IMR-90 (cell line): ENCODE data around the gene CYP39A1. TPM values are rescaled to one million over a fixed set of nuclear protein-coding genes. Genes with fewer than 3 reads are reported as not detected.

ENCODE experiments used
- ATAC-seq: fragments of 200-7000 bp; cut with Tn5 transposase; 2 replicates; pipeline ENCODE4 v1.9.1; 2020; ENCODE audit warnings: low read depth, mild to moderate bottlenecking, moderate library complexity
- BruUV-seq: library from RNA; stranded (reverse); fragments of 400-500 nt; replicated peaks from 2 replicates; lab custom pipeline; 2021; lab: Mats Ljungman, UMichigan
- CTCF ChIA-PET: fragments of 300-600 bp; formaldehyde crosslinking; extraction: SDS; loops from one replicate; lab custom pipeline; 2021; ENCODE audit warnings: antibody characterized with exemption; lab: Yijun Ruan, JAX
- POLR2A ChIA-PET: fragments of 300-600 bp; sonication (Branson Sonifier 250); formaldehyde crosslinking; loops from one replicate; lab custom pipeline; 2022; ENCODE audit warnings: antibody characterized with exemption; ENCODE audit not compliant: unreplicated experiment; lab: Charles Lee
- DNase-seq: peaks from one replicate; pipeline ENCODE4 v3.0.0; 2013
- H2AFZ ChIP-seq: replicated peaks from 2 replicates; pipeline ENCODE3; 2013; ENCODE audit warnings: low read length, mild to moderate bottlenecking; ENCODE audit not compliant: poor library complexity
- H2AK5ac ChIP-seq: 2 replicates; pipeline ENCODE4 v1.6.1; 2013; ENCODE audit warnings: low read depth, low read length, inconsistent platforms
- H2AK9ac ChIP-seq: replicated peaks from 2 replicates; pipeline ENCODE3; 2013; ENCODE audit warnings: mild to moderate bottlenecking, low read depth, low read length, moderate library complexity; ENCODE audit not compliant: poor library complexity
- H2BK120ac ChIP-seq: 2 replicates; pipeline ENCODE4 v1.6.1; 2013; ENCODE audit warnings: low read depth, low read length, inconsistent platforms
- H2BK15ac ChIP-seq: 3 replicates; pipeline ENCODE4 v1.6.1; 2013; ENCODE audit warnings: low read depth, low read length, inconsistent platforms
- H2BK20ac ChIP-seq: 2 replicates; pipeline ENCODE4 v1.6.1; 2013; ENCODE audit warnings: low read depth, mild to moderate bottlenecking, inconsistent platforms, low read length, moderate library complexity
- H2BK5ac ChIP-seq: 2 replicates; pipeline ENCODE4 v1.6.1; 2013; ENCODE audit warnings: mild to moderate bottlenecking, low read depth, low read length, inconsistent platforms; ENCODE audit not compliant: poor library complexity, severe bottlenecking
- H3K14ac ChIP-seq: replicated peaks from 2 replicates; pipeline ENCODE4 v1.6.1; 2013; ENCODE audit warnings: low read depth, low read length, inconsistent platforms
- H3K18ac ChIP-seq: 2 replicates; pipeline ENCODE4 v1.6.1; 2013; ENCODE audit warnings: low read depth, low read length, control low read depth
- H3K23ac ChIP-seq: 2 replicates; pipeline ENCODE4 v1.6.1; 2013; ENCODE audit warnings: low read depth, low read length, inconsistent platforms
- H3K27ac ChIP-seq: 2 replicates; pipeline ENCODE4 v1.5.1; 2013; ENCODE audit warnings: mild to moderate bottlenecking, control low read depth, low read length; ENCODE audit not compliant: insufficient read depth
- H3K27me3 ChIP-seq: 2 replicates; pipeline ENCODE4 v1.6.1; 2013; ENCODE audit warnings: low read length; ENCODE audit not compliant: control insufficient read depth, insufficient read depth
- H3K36me3 ChIP-seq: 2 replicates; pipeline ENCODE4 v1.6.1; 2013; ENCODE audit warnings: low read length, mixed read lengths; ENCODE audit not compliant: control insufficient read depth, insufficient read depth
- H3K4ac ChIP-seq: 2 replicates; pipeline ENCODE4 v1.6.1; 2013; ENCODE audit warnings: low read depth, low read length, inconsistent platforms
- H3K4me1 ChIP-seq: 2 replicates; pipeline ENCODE4 v1.6.1; 2013; ENCODE audit warnings: low read length, mixed read lengths; ENCODE audit not compliant: control insufficient read depth, insufficient read depth
- H3K4me2 ChIP-seq: 2 replicates; pipeline ENCODE4 v1.6.1; 2013; ENCODE audit warnings: low read depth, mild to moderate bottlenecking, control low read depth, low read length, moderate library complexity
- H3K4me3 ChIP-seq: 2 replicates; pipeline ENCODE4 v1.5.1; 2013; ENCODE audit warnings: low read depth, mild to moderate bottlenecking, control low read depth, low read length, moderate library complexity; ENCODE audit not compliant: insufficient read depth
- H3K56ac ChIP-seq: 2 replicates; pipeline ENCODE4 v1.6.1; 2013; ENCODE audit warnings: low read length, inconsistent platforms; ENCODE audit not compliant: insufficient read depth; ENCODE audit errors: extremely low read depth
- H3K79me1 ChIP-seq, 2 experiments: 2 replicates each; pipeline ENCODE4 v1.6.1; 2013; ENCODE audit warnings: low read length in 2 of 2, inconsistent platforms in 1 of 2, low read depth in 1 of 2
- H3K9ac ChIP-seq: 2 replicates; pipeline ENCODE4 v1.6.1; 2013; ENCODE audit warnings: low read depth, low read length, control low read depth
- H3K9me1 ChIP-seq: 2 replicates; pipeline ENCODE4 v1.6.1; 2013; ENCODE audit warnings: low read length, inconsistent platforms; ENCODE audit not compliant: insufficient read depth
- H3K9me3 ChIP-seq: 2 replicates; pipeline ENCODE4 v1.6.1; 2013; ENCODE audit warnings: low read length; ENCODE audit not compliant: control insufficient read depth, insufficient read depth
- H4K20me1 ChIP-seq: 2 replicates; pipeline ENCODE4 v1.6.1; 2013; ENCODE audit warnings: low read length, inconsistent platforms; ENCODE audit not compliant: insufficient read depth
- H4K5ac ChIP-seq: 2 replicates; pipeline ENCODE4 v1.6.1; 2013; ENCODE audit warnings: mild to moderate bottlenecking, low read depth, low read length, control low read depth
- H4K8ac ChIP-seq, 2 experiments: 2 replicates each; pipeline ENCODE4 v1.6.1; 2013; ENCODE audit warnings: low read depth in 2 of 2, low read length in 2 of 2, control low read depth in 1 of 2, inconsistent platforms in 1 of 2
- H4K91ac ChIP-seq: 2 replicates; pipeline ENCODE4 v1.6.1; 2013; ENCODE audit warnings: low read depth, low read length, inconsistent platforms; ENCODE audit not compliant: insufficient read depth
- BHLHE40 ChIP-seq: fragments of 150-350 bp; IDR thresholded peaks from 2 replicates; pipeline ENCODE4 v1.6.1; 2016; ENCODE audit warnings: mild to moderate bottlenecking, low read depth, low read length
- CEBPB ChIP-seq: IDR thresholded peaks from 2 replicates; pipeline ENCODE4 v1.6.1; 2012; ENCODE audit warnings: low read depth, low read length, improper control_type of control experiment
- CHD1 ChIP-seq: IDR thresholded peaks from 2 replicates; pipeline ENCODE4 v1.6.1; 2012; ENCODE audit warnings: low read depth, low read length, improper control_type of control experiment
- ELK1 ChIP-seq: fragments of 150-350 bp; IDR thresholded peaks from 2 replicates; pipeline ENCODE4 v1.6.1; 2016; ENCODE audit warnings: low read depth, mild to moderate bottlenecking, low read length, moderate library complexity, borderline replicate concordance
- FOS ChIP-seq: fragments of 150-350 bp; IDR thresholded peaks from 2 replicates; pipeline ENCODE4 v1.6.1; 2016; ENCODE audit warnings: low read depth, low read length
- MAFK ChIP-seq: IDR thresholded peaks from 2 replicates; pipeline ENCODE4 v1.6.1; 2012; ENCODE audit warnings: low read depth, low read length, improper control_type of control experiment
- MAZ ChIP-seq: IDR thresholded peaks from 2 replicates; pipeline ENCODE4 v1.6.1; 2012; ENCODE audit warnings: low read depth, mild to moderate bottlenecking, low read length, improper control_type of control experiment, moderate library complexity, borderline replicate concordance
- MXI1 ChIP-seq: IDR thresholded peaks from 2 replicates; pipeline ENCODE4 v1.6.1; 2012; ENCODE audit warnings: low read depth, mild to moderate bottlenecking, low read length, moderate library complexity, borderline replicate concordance
- NFE2L2 ChIP-seq: fragments of 150-350 bp; IDR thresholded peaks from 2 replicates; pipeline ENCODE4 v1.6.1; 2016; ENCODE audit warnings: low read depth, mild to moderate bottlenecking, low read length
- POLR2A ChIP-seq: IDR thresholded peaks from 2 replicates; pipeline ENCODE4 v1.6.1; 2012; ENCODE audit warnings: mild to moderate bottlenecking, low read depth, low read length
- RAD21 ChIP-seq: IDR thresholded peaks from 2 replicates; pipeline ENCODE4 v1.6.1; 2012; ENCODE audit warnings: low read length, improper control_type of control experiment
- RCOR1 ChIP-seq: IDR thresholded peaks from 2 replicates; pipeline ENCODE4 v1.6.1; 2012; ENCODE audit warnings: mild to moderate bottlenecking, low read length, improper control_type of control experiment; ENCODE audit not compliant: insufficient replicate concordance
- RFX5 ChIP-seq: IDR thresholded peaks from 2 replicates; pipeline ENCODE4 v1.8.0; 2012; ENCODE audit warnings: low read depth, mild to moderate bottlenecking, low read length, moderate library complexity
- SMC3 ChIP-seq: fragments of 150-350 bp; IDR thresholded peaks from 2 replicates; pipeline ENCODE4 v1.6.1; 2016; ENCODE audit warnings: low read depth, mild to moderate bottlenecking, antibody characterized with exemption, low read length, moderate library complexity
- WGBS, 2 experiments: methylation state at CpG; one replicate each; pipeline versions ENCODE4 v1.1.5 to v1.1.7; 2013; ENCODE audit warnings: missing lambda C conversion rate in 2 of 2; ENCODE audit not compliant: insufficient read length in 1 of 2; ENCODE audit errors: extremely low coverage in 2 of 2; 5-methylcytosine and 5-hydroxymethylcytosine counted together
- dilution Hi-C: fragments of 300-500 bp; cut with HindIII; formaldehyde crosslinking; loops from one replicate; pipeline ENCODE4 v1.14.3; 2018; ENCODE audit warnings: low sequenced_read_pairs; ENCODE audit not compliant: unreplicated experiment
- in situ Hi-C: fragments of 300-500 bp; cut with MboI; formaldehyde crosslinking; loops from 3 replicates; pipeline ENCODE4 v1.14.3; 2019; ENCODE audit warnings: low sequenced_read_pairs, inconsistent platforms, mixed read lengths
- intact Hi-C: fragments of 100-400 bp; cut with micrococcal nuclease; formaldehyde crosslinking; loops from 2 replicates; pipeline ENCODE4 v1.10.0; 2022
- polyA plus RNA-seq, 3 experiments: library from polyadenylated mRNA; depleted of rRNA; stranded (reverse); fragments of >200 nt; gene quantifications; 2 replicates each; pipeline ENCODE4 v1.2.3, GENCODE V29; 2012; ENCODE audit warnings: low replicate concordance in 1 of 3
- total RNA-seq: library from RNA; depleted of rRNA; stranded (reverse); fragments of >200 nt; gene quantifications from 2 replicates; pipeline ENCODE4 v1.2.3, GENCODE V29; 2012
- TF ChIP-seq, protein P1 (sequence below): fragments of 150-350 bp; IDR thresholded peaks from 2 replicates; pipeline ENCODE4 v1.6.1; 2017; ENCODE audit warnings: mild to moderate bottlenecking, antibody characterized with exemption, low read length, low read depth
- TF ChIP-seq, protein P2 (sequence below): conservative IDR thresholded peaks from 2 replicates; pipeline ENCODE4 v1.5.1; 2012; ENCODE audit warnings: mild to moderate bottlenecking, low read depth, low read length, improper control_type of control experiment

The CYP39A1 gene
- total and polyA plus RNA-seq, 2 of the 4 experiments (the other 2 are of a cell fraction) = 0.03 TPM; not detected in 1

GRCh38 chr6:46655803-46656202 lies 3.2 kb upstream of the CYP39A1 start:
- in situ Hi-C loops = no loop called here
- H2AK5ac ChIP-seq = no peak overlapping the region
- H3K4ac ChIP-seq = no peak overlapping the region
- no peak overlapping the region for H3K9ac ChIP-seq
- dilution Hi-C loops = no loop called here
- H3K27me3 ChIP-seq = no peaks in the 10 kb centered on the region
- no peak overlapping the region for H4K5ac ChIP-seq
- H3K9me3 ChIP-seq = no peaks in the 10 kb centered on the region
- H2BK15ac ChIP-seq = no peak overlapping the region
- H2BK20ac ChIP-seq = no peak overlapping the region
- H3K18ac ChIP-seq = no peak overlapping the region
- no peak overlapping the region for H4K91ac ChIP-seq
- H3K14ac ChIP-seq = no peak overlapping the region
- no peak overlapping the region for H2AK9ac ChIP-seq
- H2AFZ ChIP-seq = no peak overlapping the region
- H3K56ac ChIP-seq = no peak overlapping the region
- H3K4me2 ChIP-seq = no peak overlapping the region
- H4K8ac ChIP-seq = no peak overlapping the region
- ATAC-seq (no peak), DNase-seq (no peak)
- POLR2A ChIA-PET = no interaction called here
- H4K20me1 ChIP-seq = no peaks in the 10 kb centered on the region
- no peak overlapping the region for H3K4me3 ChIP-seq
- no peaks in the 10 kb centered on the region for H3K9me1 ChIP-seq
- H2BK5ac ChIP-seq = no peak overlapping the region
- intact Hi-C loops = no loop called here
- no peaks in the 10 kb centered on the region for H3K36me3 ChIP-seq
- H2BK120ac ChIP-seq = no peak overlapping the region
- no TSS peak for BruUV-seq
- H3K27ac ChIP-seq = no peak overlapping the region
- CTCF ChIA-PET = interaction anchor here (0.9 kb wide), 1 partner anchor 9 kb away, joined by 3 read pairs; no protein-coding TSS in a partner anchor
- H3K4me1 ChIP-seq = no peaks in the 10 kb centered on the region
- no peak for TF ChIP-seq SMC3
- no peak for TF ChIP-seq POLR2A
- no peak for TF ChIP-seq MAZ
- no peak for TF ChIP-seq MAFK
- TF ChIP-seq NFE2L2 = no peak
- TF ChIP-seq CEBPB = no peak
- TF ChIP-seq RFX5 = no peak
- no peak for TF ChIP-seq CHD1
- TF ChIP-seq BHLHE40 = no peak
- no peak for TF ChIP-seq ELK1
- no peak for TF ChIP-seq RCOR1
- no peak for TF ChIP-seq FOS
- TF ChIP-seq, protein P1, sequence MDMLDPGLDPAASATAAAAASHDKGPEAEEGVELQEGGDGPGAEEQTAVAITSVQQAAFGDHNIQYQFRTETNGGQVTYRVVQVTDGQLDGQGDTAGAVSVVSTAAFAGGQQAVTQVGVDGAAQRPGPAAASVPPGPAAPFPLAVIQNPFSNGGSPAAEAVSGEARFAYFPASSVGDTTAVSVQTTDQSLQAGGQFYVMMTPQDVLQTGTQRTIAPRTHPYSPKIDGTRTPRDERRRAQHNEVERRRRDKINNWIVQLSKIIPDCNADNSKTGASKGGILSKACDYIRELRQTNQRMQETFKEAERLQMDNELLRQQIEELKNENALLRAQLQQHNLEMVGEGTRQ = no peak
- TF ChIP-seq RAD21 = no peak
- TF ChIP-seq, protein P2, sequence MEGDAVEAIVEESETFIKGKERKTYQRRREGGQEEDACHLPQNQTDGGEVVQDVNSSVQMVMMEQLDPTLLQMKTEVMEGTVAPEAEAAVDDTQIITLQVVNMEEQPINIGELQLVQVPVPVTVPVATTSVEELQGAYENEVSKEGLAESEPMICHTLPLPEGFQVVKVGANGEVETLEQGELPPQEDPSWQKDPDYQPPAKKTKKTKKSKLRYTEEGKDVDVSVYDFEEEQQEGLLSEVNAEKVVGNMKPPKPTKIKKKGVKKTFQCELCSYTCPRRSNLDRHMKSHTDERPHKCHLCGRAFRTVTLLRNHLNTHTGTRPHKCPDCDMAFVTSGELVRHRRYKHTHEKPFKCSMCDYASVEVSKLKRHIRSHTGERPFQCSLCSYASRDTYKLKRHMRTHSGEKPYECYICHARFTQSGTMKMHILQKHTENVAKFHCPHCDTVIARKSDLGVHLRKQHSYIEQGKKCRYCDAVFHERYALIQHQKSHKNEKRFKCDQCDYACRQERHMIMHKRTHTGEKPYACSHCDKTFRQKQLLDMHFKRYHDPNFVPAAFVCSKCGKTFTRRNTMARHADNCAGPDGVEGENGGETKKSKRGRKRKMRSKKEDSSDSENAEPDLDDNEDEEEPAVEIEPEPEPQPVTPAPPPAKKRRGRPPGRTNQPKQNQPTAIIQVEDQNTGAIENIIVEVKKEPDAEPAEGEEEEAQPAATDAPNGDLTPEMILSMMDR = no peak
- TF ChIP-seq MXI1 = no peak
- WGBS, 2 experiments = no CpG with 5 or more reads among the region's 6 CpGs
- H3K23ac ChIP-seq = no peak overlapping the region
- H3K79me1 ChIP-seq = no peaks in the 10 kb centered on the region
